NCI-H2107 treated with DMSO at 0.1 percent for 48 hours (cell line): ENCODE results near the gene PCDHB5.
A peak's percentile ranks its signal among the peaks of the same experiment; 100 is the strongest.
"Not testable (repeated sequence)": the region's sequence is repeated elsewhere in the genome, so short reads cannot be mapped to it uniquely, and the experiment has no call there.

Source experiments
- DNase-seq: peaks from one replicate; lab custom pipeline; 2025; ENCODE audit not compliant: unreplicated experiment; lab: John Stamatoyannopoulos, UW

PCDHB5 gene

GRCh38 chr5:141151632-141152031 lies 16.6 kb downstream of the PCDHB5 start:
- not testable (repeated sequence) for DNase-seq

- DNase-seq = not testable (repeated sequence)
Observed at GRCh38 chr5:141152096-141152495, 17.1 kb downstream of the PCDHB5 start.

- DNase-seq = no peak
Observed at GRCh38 chr5:141155540-141156374, 20.8 kb downstream of the PCDHB5 start.

- DNase-seq = not testable (repeated sequence)
Observed at GRCh38 chr5:141157356-141157755, 22.4 kb downstream of the PCDHB5 start.

- not testable (repeated sequence) for DNase-seq
Observed at GRCh38 chr5:141157901-141158300, 22.9 kb downstream of the PCDHB5 start.

- no peak for DNase-seq
Observed at GRCh38 chr5:141172381-141173204, 37.6 kb downstream of the PCDHB5 start, which contains the start of gene PCDHB7. Gene PCDHB7 (plus strand): TSS chr5:141172644. CDS start chr5:141172836, 192 bp downstream.

- not testable (repeated sequence) for DNase-seq
Observed at GRCh38 chr5:141174291-141175104, 39.5 kb downstream of the PCDHB5 start.

- DNase-seq = no peak
Observed at GRCh38 chr5:141175933-141176332, 40.9 kb downstream of the PCDHB5 start.

GRCh38 chr5:141177577-141178191 lies 42.7 kb downstream of the PCDHB5 start, which contains the start of gene PCDHB8:
Gene PCDHB8 (plus strand): TSS chr5:141177790. CDS start chr5:141178035, 245 bp downstream.
- DNase-seq = not testable (repeated sequence)

- DNase-seq = not testable (repeated sequence)
Observed at GRCh38 chr5:141179371-141179770, 44.4 kb downstream of the PCDHB5 start.

GRCh38 chr5:141179876-141180275 lies 44.9 kb downstream of the PCDHB5 start:
- not testable (repeated sequence) for DNase-seq

- no peak for DNase-seq
Observed at GRCh38 chr5:141180313-141180712, 45.3 kb downstream of the PCDHB5 start.

GRCh38 chr5:141182248-141182647 lies 47.2 kb downstream of the PCDHB5 start, which contains the start of gene PCDHB16:
Gene PCDHB16 (plus strand): TSS chr5:141182387. CDS start chr5:141182560, 173 bp downstream.
- no peak for DNase-seq

GRCh38 chr5:141184117-141184855 lies 49.3 kb downstream of the PCDHB5 start:
- not testable (repeated sequence) for DNase-seq

- peak; percentile 56 for DNase-seq
Observed at GRCh38 chr5:141186897-141187512, 52.0 kb downstream of the PCDHB5 start, which contains the start of gene PCDHB9. Gene PCDHB9 (plus strand): TSS chr5:141187161. CDS start chr5:141187319, 158 bp downstream.
